Activated CD8-positive, alpha-beta T cell treated with anti-CD3 and anti-CD28 coated beads for 36 hours (primary cell): ENCODE results near the gene CNIH1. TPM values are rescaled to one million over a fixed set of nuclear protein-coding genes. Genes with fewer than 3 reads are reported as not detected.

Experiments
- ATAC-seq: fragments of 200-7000 bp; cut with Tn5 transposase; one replicate; pipeline ENCODE4 v1.10.0; 2021; ENCODE audit warnings: mild to moderate bottlenecking, moderate library complexity
- CTCF ChIA-PET: fragments of 350-600 bp; sonication (Branson Sonifier 250); formaldehyde crosslinking; loops from one replicate; lab custom pipeline; 2021; ENCODE audit warnings: antibody characterized with exemption; lab: Charles Lee
- POLR2A ChIA-PET: fragments of 350-600 bp; sonication (Branson Sonifier 250); formaldehyde crosslinking; loops from one replicate; lab custom pipeline; 2021; ENCODE audit warnings: antibody characterized with exemption; lab: Charles Lee
- DNase-seq: peaks from one replicate; pipeline ENCODE4 v3.0.0-alpha.2; 2020
- H3K27ac Mint-ChIP-seq: one replicate; pipeline ENCODE4 v1.8.0; 2021; ENCODE audit warnings: mild to moderate bottlenecking, mixed read lengths
- H3K27me3 Mint-ChIP-seq: one replicate; pipeline ENCODE4 v1.8.0; 2021; ENCODE audit warnings: mixed read lengths
- H3K36me3 Mint-ChIP-seq: one replicate; pipeline ENCODE4 v1.8.0; 2021; ENCODE audit warnings: low read depth, mixed read lengths
- H3K4me1 Mint-ChIP-seq: one replicate; pipeline ENCODE4 v1.8.0; 2021; ENCODE audit warnings: low read depth, mixed read lengths
- H3K4me3 Mint-ChIP-seq: one replicate; pipeline ENCODE4 v1.8.0; 2021; ENCODE audit warnings: mild to moderate bottlenecking, moderate library complexity, mixed read lengths
- H3K9me3 Mint-ChIP-seq: one replicate; pipeline ENCODE4 v1.8.0; 2021; ENCODE audit warnings: mixed read lengths
- intact Hi-C: fragments of 100-400 bp; cut with micrococcal nuclease; formaldehyde crosslinking; loops from one replicate; pipeline ENCODE4 v1.10.0; 2022
- total RNA-seq, 2 experiments: library from RNA; stranded (reverse); gene quantifications; one replicate each; pipeline ENCODE4 v1.2.3, GENCODE V29; 2021
- TF ChIP-seq, protein P1 (sequence below): fragments of 200-600 bp; IDR thresholded peaks from one replicate; pipeline ENCODE4 v1.8.0; 2022; ENCODE audit warnings: antibody characterized with exemption, mild to moderate bottlenecking

CNIH1 gene
- 10 to 100 TPM; 82.0 to 82.7 TPM for total RNA-seq

DNA sequence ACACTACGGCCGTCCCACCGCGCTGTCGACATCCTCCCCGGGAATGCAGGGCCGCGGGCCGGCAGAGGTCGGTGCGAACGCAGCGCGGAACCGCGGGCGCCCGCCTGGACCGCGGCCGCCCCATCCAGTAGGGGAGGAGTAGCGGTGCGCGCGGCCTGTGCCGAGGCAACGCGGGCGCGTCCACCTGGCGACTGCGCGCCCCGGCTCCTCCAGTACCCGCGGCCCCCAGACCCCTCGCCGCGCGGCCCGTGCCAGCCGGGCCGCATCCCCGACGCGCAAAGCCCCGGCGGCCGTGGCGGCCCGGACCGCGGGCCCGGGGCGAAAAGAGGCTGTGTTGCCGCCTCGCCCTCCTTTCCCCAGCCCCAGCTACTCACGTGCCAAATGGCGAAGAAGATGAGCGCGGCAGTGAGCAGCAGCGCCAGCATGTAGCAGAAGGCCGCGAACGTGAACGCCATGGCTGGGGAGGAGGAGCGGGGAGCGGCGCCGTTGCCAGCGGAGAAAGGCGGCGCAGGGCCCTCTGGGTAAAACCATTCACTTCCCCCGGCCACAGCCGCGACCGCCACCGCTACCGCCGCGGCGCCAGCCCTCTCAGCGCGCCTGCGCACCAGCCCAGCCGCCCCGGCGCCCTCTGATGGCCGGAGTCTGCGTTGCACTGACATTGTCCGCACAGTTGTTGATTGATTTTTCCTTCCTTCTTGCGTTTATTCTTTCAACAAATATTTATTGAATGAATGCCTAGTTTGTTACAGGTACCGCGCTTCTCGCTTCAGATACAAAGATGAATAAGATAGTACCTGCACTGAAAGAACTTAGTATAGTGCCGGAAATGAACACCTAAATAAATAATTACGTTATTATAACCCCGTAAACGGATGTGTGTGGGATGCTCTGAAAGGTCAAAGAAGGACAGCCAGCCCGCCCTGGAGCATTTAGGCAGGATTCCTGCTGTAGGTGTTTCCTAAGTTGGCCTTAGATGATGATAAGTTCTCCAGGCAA is at the start of gene CNIH1:
TSS of gene CNIH1 (minus strand) at position 502 of the 996 bp plus-strand sequence. CDS start at position 455, 47 bp downstream.
- peaks cover 2% of the 10 kb centered on the region for H3K27me3 Mint-ChIP-seq
- peaks cover 50% of the 10 kb centered on the region for H3K4me1 Mint-ChIP-seq
- intact Hi-C loops, result loop anchor here (5.0 to 10.0 kb wide), 3 partner anchors 44 to 334 kb away; partner anchors contain the start of genes CDKN3 and GMFB
- peak; percentile 92 for ATAC-seq
- no peaks in the 10 kb centered on the region for H3K9me3 Mint-ChIP-seq
- H3K4me3 Mint-ChIP-seq, result peak within 1 kb of the TSS; percentile 98
- ChIA-PET POLR2A (interaction anchor here (0.9 kb wide), 1 partner anchor 46 kb away, joined by 4 read pairs; no protein-coding TSS in a partner anchor), CTCF (interaction anchor here (0.6 to 1.8 kb wide), 11 partner anchors 9 to 1194 kb away, joined by 3 to 8 read pairs (median 4); partner anchors contain the start of gene GMFB)
- H3K27ac Mint-ChIP-seq, result peak within 1 kb of the TSS; percentile 97
- peak; percentile 92 for DNase-seq
- H3K36me3 Mint-ChIP-seq, result peaks cover 22% of the 10 kb centered on the region
- TF ChIP-seq, protein P1, sequence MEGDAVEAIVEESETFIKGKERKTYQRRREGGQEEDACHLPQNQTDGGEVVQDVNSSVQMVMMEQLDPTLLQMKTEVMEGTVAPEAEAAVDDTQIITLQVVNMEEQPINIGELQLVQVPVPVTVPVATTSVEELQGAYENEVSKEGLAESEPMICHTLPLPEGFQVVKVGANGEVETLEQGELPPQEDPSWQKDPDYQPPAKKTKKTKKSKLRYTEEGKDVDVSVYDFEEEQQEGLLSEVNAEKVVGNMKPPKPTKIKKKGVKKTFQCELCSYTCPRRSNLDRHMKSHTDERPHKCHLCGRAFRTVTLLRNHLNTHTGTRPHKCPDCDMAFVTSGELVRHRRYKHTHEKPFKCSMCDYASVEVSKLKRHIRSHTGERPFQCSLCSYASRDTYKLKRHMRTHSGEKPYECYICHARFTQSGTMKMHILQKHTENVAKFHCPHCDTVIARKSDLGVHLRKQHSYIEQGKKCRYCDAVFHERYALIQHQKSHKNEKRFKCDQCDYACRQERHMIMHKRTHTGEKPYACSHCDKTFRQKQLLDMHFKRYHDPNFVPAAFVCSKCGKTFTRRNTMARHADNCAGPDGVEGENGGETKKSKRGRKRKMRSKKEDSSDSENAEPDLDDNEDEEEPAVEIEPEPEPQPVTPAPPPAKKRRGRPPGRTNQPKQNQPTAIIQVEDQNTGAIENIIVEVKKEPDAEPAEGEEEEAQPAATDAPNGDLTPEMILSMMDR, result peak; percentile 99

DNA sequence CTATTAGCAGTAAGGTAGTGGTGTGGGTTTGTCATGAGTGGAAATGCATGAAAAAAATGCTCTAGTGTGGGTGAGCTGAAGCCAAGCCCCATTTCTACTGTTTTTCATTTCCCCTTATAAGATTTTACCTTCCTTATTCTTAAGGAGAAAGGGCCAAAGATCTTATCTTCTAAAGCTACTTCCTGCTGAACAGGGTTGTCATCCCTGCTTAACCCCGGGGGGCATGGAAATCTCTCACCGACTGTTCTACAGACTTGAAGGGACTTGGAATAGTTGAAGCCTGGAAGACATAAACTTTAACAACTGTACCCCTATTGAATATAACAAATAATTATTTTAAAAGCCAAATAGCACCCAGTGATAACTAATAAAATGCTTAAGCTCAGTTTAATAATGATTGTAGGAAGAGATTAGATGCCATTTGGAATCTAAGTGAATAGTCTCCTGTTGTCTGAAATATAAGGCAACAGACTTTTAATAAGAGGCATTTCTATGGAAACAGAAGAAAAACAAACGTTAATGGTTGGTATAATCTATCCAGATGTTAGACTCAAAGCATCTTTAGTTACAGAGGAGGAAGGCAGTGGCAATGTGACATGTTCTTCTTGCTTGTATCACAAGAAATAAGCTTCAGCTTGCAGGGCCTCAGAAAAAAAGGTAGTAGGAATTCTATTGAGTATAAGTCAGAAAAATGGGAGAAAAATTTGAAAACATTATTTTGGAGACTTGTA is 49.4 kb upstream of the CNIH1 start:
- peaks cover 9% of the 10 kb centered on the region for H3K36me3 Mint-ChIP-seq
- CTCF ChIA-PET, result interaction anchor here (3.2 kb wide), 1 partner anchor 18 kb away, joined by 12 read pairs; the partner anchor contains the start of gene CGRRF1
- H3K4me3 Mint-ChIP-seq, result no peak overlapping the region
- TF ChIP-seq, protein P1, result no peak
- H3K9me3 Mint-ChIP-seq, result no peaks in the 10 kb centered on the region
- no peak for DNase-seq
- intact Hi-C loops, result no loop called here
- POLR2A ChIA-PET, result no interaction called here
- H3K27me3 Mint-ChIP-seq, result no peaks in the 10 kb centered on the region
- peak overlapping the region; percentile 91 for H3K27ac Mint-ChIP-seq
- no peak for ATAC-seq
- peaks cover 28% of the 10 kb centered on the region for H3K4me1 Mint-ChIP-seq

DNA sequence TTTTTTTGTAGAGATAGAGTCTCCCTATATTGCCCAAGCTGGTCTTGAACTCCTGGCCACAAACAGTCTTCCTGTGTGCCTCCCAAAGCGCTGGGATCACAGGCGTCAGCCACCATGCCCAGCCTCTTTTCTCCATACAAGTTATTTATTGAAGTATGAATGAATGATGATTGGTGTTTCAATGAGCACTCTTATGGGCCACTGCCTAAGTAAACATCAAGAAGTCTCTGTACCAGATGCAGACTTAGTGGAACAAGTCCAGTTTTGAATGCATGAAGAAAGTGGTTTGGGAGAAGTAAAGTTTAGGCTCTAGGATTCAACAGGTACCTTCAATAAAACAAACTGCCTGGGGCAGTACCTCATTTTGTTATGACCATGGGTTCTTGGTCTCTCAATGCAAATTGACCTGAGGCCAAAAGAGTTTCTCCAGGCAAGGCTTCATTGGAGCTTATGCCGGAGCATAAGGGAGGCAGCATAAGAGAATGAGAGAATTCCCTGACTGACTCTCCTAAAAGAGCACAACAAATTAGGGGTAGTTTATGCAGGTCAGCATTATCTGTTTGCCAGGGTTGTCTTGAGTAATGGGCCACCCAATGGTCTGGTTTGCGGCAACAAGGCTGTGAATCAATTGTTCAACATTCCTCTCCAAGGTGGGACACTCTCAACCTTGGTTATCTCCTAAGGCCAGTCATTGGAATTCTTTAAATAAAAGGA is 48.7 kb upstream of the CNIH1 start:
- Mint-ChIP-seq H3K9me3 (no peaks in the 10 kb centered on the region), H3K36me3 (peaks cover 9% of the 10 kb centered on the region), H3K27ac (peak overlapping the region; percentile 91), H3K4me3 (peak overlapping the region; percentile 88), H3K4me1 (peaks cover 35% of the 10 kb centered on the region), H3K27me3 (no peaks in the 10 kb centered on the region)
- intact Hi-C loops, result loop anchor here (5.0 kb wide), 1 partner anchor 48 kb away; the partner anchor contains the start of gene CNIH1
- TF ChIP-seq, protein P1, result no peak
- ChIA-PET POLR2A (interaction anchor here (1.3 kb wide), 1 partner anchor 10 kb away, joined by 3 read pairs; no protein-coding TSS in a partner anchor), CTCF (interaction anchor here (3.2 kb wide), 1 partner anchor 19 kb away, joined by 12 read pairs; the partner anchor contains the start of gene CGRRF1)
- DNase-seq, result no peak
- ATAC-seq, result no peak

DNA sequence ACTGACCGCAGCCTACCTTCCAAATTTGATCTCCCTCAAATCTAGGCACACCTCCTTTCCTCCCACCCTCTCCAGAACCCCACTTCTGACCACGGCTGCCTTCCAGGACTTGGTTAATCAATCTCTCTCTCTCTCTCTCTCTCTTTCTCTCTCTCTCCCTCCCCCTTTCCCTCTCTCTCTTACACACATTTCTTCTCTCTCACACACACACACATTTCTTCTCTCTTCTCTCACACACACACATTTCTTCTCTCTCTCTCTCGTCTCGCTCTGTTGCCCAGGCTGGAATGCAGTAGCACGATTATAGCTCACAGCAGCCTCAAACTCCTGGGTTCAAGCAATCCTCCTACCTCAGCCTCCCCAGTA is 48.1 kb upstream of the CNIH1 start:
- peaks cover 9% of the 10 kb centered on the region for H3K36me3 Mint-ChIP-seq
- intact Hi-C loops, result loop anchor here (5.0 kb wide), 1 partner anchor 47 kb away; the partner anchor contains the start of gene CNIH1
- H3K27ac Mint-ChIP-seq, result peak overlapping the region; percentile 91
- TF ChIP-seq, protein P1, result peak; percentile 14
- no peaks in the 10 kb centered on the region for H3K9me3 Mint-ChIP-seq
- H3K27me3 Mint-ChIP-seq, result no peaks in the 10 kb centered on the region
- CTCF ChIA-PET, result interaction anchor here (0.6 to 3.2 kb wide), 2 partner anchors 20 to 68 kb away, joined by 3 to 12 read pairs; partner anchors contain the start of gene CGRRF1
- POLR2A ChIA-PET, result interaction anchor here (0.8 to 2.7 kb wide), 3 partner anchors 11 to 53 kb away, joined by 3 to 8 read pairs (median 4); partner anchors contain the start of gene CGRRF1
- ATAC-seq (no peak), DNase-seq (no peak)
- peak overlapping the region; percentile 88 for H3K4me3 Mint-ChIP-seq
- peaks cover 40% of the 10 kb centered on the region for H3K4me1 Mint-ChIP-seq
